ENCODE results near the gene MSL3B.

The MSL3B gene

GRCh38 chr2:233854241-233854981, 13.8 kb downstream of the MSL3B start, which contains the start of gene HJURP (continued):
- TF ChIP-seq GTF3C2 (IDR thresholded peaks at IDR 0.05; ENCODE audit: borderline replicate concordance, extremely low read depth, insufficient read length) (no peak), HOXB6 (CRISPR knock-in tag; IDR thresholded peaks at IDR 0.05; ENCODE audit: borderline replicate concordance) (no peak), SMAD1 (IDR thresholded peaks at IDR 0.05; ENCODE audit: low read depth, low read length, partially characterized antibody) (no peak), ZBTB33 (CRISPR knock-in tag; IDR thresholded peaks at IDR 0.05) (no peak), POLR2G (IDR thresholded peaks at IDR 0.05; ENCODE audit: low read depth, low read length) (peak; percentile 99), C11orf30 (IDR thresholded peaks at IDR 0.05; ENCODE audit: low read depth) (peak; percentile 74), ZBTB8A (IDR thresholded peaks at IDR 0.05; ENCODE audit: partially characterized antibody) (no peak), E2F1 (CRISPR knock-in tag; IDR thresholded peaks at IDR 0.05) (0 out of 2 replicates have a peak, but pooled peaks have one; percentile 62), HNRNPLL (IDR thresholded peaks at IDR 0.05; ENCODE audit: low read depth, low read length, poor library complexity, severe bottlenecking) (peak; percentile 74), ZBTB40 (IDR thresholded peaks at IDR 0.05) (peak; percentile 86), ZBTB40 (CRISPR knock-in tag; IDR thresholded peaks at IDR 0.05) (no peak)

Data from K562 (cell line).